Adipose tissue (tissue), 3 donors: ENCODE measurements around the gene HMGCS1. TPM values are rescaled to one million over a fixed set of nuclear protein-coding genes. Genes with fewer than 3 reads are reported as not detected.
"Not testable (repeated sequence)": the region's sequence is repeated elsewhere in the genome, so short reads cannot be mapped to it uniquely, and the experiment has no call there.

Experiments
- H3K27ac ChIP-seq: one replicate; pipeline ENCODE4 v1.5.1; 2013; ENCODE audit warnings: low read depth, low read length
- WGBS, 3 donors: extraction: QIAGEN DNeasy Blood & Tissue Kit; methylation state at CpG; one replicate each; pipeline ENCODE4 v1.1.7; 2013; 5-methylcytosine and 5-hydroxymethylcytosine counted together
- polyA plus RNA-seq, 3 donors: library from polyadenylated mRNA; stranded (reverse); fragments of 200-250 nt; gene quantifications; one replicate each; pipeline ENCODE4 v1.2.3, GENCODE V29; 2013
- donor health status: healthy with polysubstance abuse.
- donor health status: Bipolar disorder and iron deficiency.
- donor health status: healthy.

HMGCS1 gene
- polyA plus RNA-seq, 3 donors, result 15.5 to 33.7 (median 15.9) TPM

DNA sequence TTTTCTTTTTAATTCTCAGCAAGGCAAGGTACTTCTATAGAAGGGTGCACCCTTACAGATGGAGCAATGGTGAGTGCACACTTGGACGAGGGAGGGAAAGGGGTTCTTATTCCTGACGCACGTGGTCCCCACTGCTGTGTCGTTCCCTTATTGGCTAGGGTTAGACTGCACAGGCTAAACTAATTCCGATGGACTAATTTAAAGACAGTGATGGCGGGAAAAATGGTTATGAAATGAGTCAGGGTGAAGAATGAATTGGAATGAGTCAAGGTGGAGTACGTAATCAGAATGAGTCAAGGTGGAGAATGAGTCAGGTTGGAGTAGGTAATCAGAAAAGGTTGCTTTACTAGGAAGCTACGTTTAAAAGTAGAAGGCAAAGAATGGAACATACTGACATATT lies 2.1 kb upstream of the HMGCS1 start:
- WGBS, 3 donors, result 89 to 94% (median 93%) methylated on average over 8 of the region's 8 CpGs
- H3K27ac ChIP-seq, result no peak overlapping the region

DNA sequence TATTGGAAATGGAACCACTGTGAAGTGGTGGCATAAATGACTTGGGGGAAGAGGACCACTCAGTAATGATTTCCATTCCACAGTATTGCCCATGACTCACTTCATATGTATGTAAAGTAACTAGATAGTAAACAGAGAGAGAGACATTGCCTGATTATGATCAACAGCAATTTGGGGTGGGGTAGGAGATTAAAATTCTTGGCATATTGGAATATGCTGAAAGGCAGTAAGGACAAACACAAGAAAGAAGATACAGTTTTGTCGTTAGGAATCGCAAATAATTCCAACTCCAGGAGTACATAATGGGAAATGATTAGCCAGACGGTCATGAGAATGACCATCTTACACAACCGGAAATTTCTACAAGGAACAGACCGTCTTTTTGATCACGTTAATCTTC lies 1.5 kb upstream of the HMGCS1 start:
- 93 to 98% (median 96%) methylated on average over 6 of the region's 6 CpGs for WGBS, 3 donors

DNA sequence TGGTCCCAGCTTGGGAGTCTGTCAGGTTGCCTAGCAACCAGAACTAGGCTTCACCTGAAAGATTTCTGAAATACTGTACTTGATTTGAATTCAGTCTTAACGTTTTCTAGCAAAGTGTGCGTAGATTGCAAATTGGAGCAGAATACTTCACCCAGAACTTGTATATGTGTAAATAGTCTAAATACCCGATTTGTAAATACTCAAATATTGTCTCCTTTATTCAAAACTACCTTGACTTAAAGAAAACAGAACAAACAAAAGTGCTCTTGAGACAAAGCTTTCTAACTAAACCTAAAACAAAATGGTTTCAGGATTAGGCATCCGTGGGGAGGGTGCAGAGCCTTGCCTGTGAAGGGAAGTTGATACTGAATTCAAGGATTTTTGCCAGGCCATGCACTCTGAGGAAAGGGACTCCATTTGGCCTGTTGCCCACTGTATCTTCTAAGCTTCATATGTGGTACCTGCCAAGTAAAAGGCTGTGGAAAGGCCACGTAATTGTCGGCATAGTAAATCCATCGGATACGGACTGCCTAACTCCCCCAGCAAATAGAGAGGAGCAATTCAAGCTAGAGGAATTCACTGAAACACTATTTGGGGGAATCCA lies 744 bp upstream of the HMGCS1 start:
- H3K27ac ChIP-seq, result no peak overlapping the region
- WGBS, 3 donors, result 38 to 46% (median 42%) methylated on average over 8 of the region's 8 CpGs

More for the DNA sequence above, 1.5 kb upstream of the HMGCS1 start:
- no peak overlapping the region for H3K27ac ChIP-seq

DNA sequence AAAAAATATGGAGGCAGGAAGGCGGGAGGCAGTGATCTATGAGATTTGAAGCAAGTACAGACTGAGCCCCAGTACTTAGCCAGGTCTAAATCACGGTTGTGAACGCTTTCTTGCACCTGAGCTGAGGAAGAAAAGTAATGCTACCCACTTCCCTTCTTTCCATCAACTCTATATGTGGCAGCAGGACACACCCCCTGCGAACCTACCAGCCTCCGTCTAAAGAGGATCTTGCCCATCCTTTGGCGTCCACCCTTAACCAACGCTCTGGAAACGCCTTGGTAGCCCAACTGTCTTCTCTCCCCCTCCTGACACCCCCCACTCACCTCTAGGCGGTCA lies 545 bp downstream of the HMGCS1 start:
- no peak overlapping the region for H3K27ac ChIP-seq

DNA sequence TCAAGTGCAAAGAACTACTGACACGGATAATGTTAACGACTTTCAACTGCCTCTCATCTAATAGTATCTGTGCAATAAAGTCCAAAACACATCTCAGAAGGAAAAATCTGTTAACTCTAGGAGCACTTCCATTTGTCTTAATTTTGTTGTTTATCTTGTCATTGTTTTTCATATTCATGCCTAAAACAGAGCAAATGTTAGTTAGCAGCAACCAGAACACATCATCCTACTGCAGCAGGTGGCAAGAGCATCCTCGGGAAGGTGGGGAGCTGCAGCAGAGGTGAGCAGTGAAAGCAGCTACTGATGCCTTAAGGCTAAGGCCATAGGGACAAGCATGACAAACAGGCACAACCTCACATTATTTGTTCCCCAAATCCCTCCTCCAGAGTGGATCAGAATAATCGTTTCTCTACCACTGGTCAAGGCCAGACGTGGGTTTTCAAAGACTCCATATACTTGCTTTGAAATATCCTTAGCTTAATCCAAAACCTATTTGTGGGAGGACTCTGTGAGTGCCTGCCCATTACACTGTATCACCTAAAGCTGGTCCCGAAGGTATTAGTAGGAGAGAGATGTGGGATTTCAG lies 1.0 kb downstream of the HMGCS1 start:
- H3K27ac ChIP-seq, result no peak overlapping the region
- 20 to 43% (median 35%) methylated on average over 6 of the region's 6 CpGs for WGBS, 3 donors

More for the DNA sequence above, 545 bp downstream of the HMGCS1 start:
- 1 to 3% (median 2%) methylated on average over 9 of the region's 9 CpGs for WGBS, 3 donors

DNA sequence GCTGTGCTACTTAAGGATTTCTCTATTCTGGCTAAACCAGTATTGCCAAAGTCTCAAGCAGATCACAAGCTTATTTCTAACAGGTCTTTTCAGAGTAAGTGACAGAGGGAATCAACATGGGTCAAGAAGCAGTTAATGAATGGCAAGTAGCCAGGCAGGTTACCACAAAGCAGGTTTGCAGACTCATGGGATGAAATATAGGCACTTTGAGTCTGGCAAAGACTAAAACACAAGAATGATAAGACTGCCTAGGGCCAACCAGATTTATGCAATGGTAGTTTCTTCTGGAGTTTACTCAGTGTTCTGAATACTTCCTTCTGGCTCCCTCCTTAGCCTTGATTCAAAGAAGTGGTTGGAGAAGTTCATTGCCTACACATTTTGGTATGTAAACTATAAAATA lies 3.6 kb downstream of the HMGCS1 start:
- no peak overlapping the region for H3K27ac ChIP-seq

DNA sequence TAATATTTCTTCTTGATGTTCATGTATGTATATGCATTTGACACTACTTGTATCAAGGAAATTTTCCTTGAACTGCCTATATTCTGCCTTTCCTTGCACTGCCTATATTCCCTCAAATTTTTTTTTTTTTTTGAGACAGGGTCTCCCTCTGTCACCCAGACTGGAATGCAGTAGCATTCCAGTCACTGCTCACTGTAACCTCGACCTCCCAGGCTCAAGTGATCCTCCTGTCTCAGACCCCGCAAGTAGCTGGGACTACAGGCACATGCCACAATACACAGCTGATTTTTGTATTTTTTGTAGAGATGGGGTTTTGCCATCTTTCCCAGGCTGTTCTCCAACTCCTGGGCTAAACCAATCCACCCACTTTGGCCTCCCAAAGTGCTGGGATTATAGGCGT lies 4.1 kb downstream of the HMGCS1 start:
- 87 to 92% (median 87%) methylated on average over 3 of the region's 3 CpGs for WGBS, 3 donors

DNA sequence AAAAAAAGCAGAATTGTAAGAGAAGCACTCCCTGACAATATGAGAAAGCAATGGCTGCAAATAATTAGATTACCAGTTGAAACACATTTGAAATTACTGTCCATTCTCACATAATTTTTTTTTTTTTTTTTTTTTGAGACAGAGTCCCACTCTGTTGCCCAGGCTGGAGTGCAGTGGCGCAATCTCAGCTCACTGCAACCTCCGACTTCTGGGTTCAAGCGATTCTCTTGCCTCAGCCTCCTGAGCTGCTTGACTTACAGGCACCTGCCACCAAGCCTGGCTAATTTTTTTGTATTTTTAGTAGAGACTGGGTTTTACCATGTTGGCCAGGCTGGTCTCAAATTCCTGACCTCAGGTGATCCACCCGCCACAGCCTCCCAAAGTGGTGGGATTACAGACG lies 6.3 kb downstream of the HMGCS1 start:
- not testable (repeated sequence) for H3K27ac ChIP-seq
- 81 to 91% (median 84%) methylated on average over 5 of the region's 5 CpGs for WGBS, 3 donors

More for the DNA sequence above, 4.1 kb downstream of the HMGCS1 start:
- H3K27ac ChIP-seq, result no peak overlapping the region

DNA sequence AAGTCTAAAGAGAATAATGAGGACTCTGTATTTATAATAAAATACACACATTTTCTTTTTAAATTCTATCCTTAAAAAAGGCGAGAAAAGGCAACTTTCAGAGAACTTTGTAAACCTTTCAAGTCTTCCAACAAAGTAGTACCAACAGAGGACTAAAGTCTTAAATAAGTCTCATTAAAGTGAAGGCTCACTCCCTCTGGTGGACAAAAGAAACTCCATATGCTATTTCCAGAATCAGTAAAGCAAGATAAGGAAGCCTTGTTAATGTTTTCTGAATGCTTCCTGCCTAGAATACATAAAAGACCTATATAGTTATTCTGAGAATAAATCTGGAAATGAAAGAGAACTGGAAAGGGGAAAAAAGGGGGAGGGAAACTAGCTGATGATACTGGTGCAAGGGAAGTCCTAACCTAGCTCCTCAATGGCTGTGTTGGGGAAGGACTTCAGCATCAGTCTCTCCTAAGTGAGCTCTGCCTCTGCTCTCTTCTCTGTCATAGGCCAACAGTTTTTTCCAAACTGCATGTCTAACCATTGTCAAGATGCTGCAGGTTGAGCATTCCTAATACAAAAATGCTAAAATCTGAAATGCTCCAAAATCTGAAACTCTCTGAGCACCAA lies 7.2 kb downstream of the HMGCS1 start:
- 63 to 75% (median 67%) methylated on average over 1 of the region's 1 CpG for WGBS, 3 donors
- H3K27ac ChIP-seq, result no peak overlapping the region

DNA sequence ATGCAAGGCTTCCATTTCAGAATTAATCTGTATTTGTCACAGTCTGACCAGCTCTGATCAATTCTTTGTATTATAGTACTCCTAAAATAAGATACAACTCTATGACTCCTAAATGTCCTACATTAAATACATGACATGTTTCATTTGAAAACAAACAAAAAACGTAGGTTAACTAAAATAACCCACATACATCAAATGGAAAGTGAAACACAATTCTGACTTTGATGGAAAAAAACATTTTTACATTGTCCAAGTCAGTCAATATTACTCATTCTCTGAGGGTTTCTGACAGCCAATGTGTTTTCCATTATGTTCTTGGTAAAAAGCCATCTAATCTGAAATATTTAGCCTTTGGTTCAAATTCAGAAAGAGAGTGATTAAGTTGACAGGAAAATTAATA lies 8.7 kb downstream of the HMGCS1 start:
- 39 to 54% (median 52%) methylated on average over 1 of the region's 1 CpG for WGBS, 3 donors
- no peak overlapping the region for H3K27ac ChIP-seq

DNA sequence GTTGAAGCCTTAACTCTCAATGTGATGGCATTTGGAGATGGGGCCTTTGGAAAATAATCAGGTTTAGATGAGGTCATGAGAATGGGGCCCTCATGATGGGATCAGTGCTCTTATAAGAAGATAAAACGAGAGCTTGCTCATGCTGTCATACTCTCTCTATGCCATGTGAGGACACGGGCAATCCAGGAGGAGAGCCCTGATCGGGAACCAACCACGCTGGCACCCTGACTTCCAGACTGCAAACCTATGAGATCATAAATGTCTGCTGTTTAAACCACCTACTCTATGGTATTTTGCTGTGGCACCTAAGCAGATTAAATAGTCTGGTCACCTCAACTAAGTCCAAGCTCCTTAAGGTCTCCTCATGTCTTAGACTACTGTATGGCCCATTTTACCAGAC lies 10.0 kb downstream of the HMGCS1 start:
- no peak overlapping the region for H3K27ac ChIP-seq
- 92 to 96% (median 94%) methylated on average over 4 of the region's 4 CpGs for WGBS, 3 donors

DNA sequence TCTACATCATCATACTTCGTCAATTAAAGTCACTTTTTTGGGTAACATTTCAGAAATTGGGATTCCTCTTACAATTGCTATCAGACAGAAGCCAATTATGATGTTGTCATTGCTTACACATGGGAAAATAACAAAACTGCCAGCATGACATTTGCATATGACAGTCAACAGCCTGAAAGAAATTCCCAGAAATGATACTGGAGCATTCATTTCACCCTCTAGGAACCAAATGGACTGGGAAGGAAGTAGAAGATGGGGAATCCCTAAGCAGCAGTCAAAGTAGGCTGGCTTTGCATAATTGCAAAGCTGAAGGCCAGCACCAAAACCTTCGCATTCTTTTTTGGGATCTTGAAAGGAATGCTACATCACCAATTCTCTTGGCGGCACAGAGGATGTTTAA lies 10.7 kb downstream of the HMGCS1 start:
- WGBS, 3 donors, result 93 to 97% (median 94%) methylated on average over 3 of the region's 3 CpGs
- H3K27ac ChIP-seq, result no peak overlapping the region

DNA sequence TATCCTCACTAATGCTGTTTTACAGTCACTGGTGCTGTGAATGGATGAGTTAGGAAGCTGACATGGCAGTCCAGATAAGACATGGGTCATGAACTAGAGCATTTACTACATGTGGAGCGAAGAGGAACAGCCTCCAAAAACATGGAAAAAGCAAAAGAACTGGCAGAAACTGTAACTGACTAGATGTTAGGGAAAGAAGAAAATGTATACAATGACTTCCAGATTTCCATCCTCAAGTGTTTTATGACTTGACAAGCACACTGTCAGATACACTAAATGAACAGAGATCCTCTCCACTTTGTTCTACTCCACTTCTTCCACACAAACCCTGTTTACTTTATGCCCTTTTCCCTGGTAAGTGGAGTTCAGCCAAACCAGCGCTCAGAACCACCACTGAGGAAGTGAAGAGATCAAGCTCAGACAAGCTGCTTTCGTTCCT lies 11.5 kb downstream of the HMGCS1 start:
- H3K27ac ChIP-seq, result no peak overlapping the region
- WGBS, 3 donors, result 48 to 86% (median 69%) methylated on average over 3 of the region's 3 CpGs

DNA sequence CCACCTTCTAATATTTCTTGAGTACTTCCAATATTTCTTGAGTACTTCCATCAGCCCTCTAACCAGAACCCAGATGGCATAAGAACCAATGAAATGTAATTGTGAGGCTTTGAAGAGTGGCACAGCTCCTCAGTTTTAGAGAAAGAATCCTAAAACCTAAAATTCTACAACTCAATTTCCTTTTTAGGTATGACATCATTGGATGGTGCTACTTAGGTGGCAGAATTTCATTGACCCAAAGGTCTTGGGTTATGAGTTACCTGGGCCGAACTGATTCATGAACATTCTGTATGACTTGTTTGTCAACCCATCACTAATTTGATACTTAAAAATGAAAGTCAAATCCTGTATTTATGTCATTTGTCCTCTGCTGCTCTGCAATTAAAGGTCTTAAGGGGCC lies 13.1 kb downstream of the HMGCS1 start:
- H3K27ac ChIP-seq, result no peak overlapping the region
- WGBS, 3 donors, result 95 to 97% (median 96%) methylated on average over 1 of the region's 1 CpG

DNA sequence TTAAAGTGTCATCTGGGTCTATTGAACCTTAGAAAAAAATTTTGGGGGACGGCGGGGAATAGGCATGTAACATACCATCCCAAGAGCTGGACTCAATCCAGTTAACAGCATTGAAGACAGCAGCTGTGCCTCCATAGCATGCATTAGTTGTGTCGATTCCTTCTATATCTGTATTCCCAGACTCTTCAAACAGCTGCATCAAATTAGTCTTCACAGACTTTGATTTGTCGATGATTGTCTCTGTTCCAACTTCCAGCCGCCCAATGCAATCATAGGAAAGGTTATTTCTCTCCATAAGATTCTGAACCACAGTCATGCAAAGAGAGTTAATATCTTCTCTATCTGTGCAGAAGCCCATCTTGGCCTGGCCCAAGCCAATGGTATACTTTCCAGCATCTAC lies 14.8 kb downstream of the HMGCS1 start:
- WGBS, 3 donors, result 92 to 97% (median 96%) methylated on average over 5 of the region's 5 CpGs
- no peak overlapping the region for H3K27ac ChIP-seq

DNA sequence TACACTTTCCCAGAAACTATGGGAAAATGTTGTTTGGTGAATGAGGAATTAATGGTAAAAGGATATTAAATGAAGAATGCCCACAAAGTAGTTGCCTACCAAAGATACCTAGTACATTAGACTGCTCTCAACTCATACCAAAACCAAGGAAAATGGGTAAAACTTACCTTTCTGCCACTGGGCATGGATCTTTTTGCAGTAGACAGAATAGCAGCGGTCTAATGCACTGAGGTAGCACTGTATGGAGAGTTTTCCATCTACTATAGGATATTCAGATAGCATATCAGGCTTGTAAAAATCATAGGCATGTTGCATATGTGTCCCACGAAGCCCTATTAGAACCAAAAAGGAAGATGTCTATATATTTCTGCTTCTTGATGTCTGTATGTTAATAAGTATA lies 16.4 kb downstream of the HMGCS1 start:
- no peak overlapping the region for H3K27ac ChIP-seq
- 90 to 96% (median 94%) methylated on average over 2 of the region's 2 CpGs for WGBS, 3 donors

DNA sequence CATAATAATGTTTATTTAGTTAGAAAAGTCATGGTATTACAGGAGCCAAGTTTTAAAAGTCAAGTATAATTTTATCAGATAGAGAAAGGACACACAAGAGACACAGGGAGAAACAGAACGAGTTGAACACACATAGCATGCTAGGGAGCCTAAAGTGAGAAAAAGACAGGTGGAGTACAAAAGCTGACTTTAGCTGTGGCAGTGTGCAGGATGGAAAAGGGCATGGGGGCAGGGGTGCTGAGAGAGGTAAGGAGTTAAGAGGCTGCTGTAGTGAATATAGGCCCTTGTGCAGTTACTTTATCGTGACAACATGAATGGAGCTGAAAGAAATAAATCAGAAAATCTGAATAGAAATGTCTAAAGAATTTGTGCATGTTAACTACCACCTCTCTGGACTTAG lies 18.0 kb downstream of the HMGCS1 start:
- 69 to 91% (median 89%) methylated on average over 2 of the region's 2 CpGs for WGBS, 3 donors
- no peak overlapping the region for H3K27ac ChIP-seq

DNA sequence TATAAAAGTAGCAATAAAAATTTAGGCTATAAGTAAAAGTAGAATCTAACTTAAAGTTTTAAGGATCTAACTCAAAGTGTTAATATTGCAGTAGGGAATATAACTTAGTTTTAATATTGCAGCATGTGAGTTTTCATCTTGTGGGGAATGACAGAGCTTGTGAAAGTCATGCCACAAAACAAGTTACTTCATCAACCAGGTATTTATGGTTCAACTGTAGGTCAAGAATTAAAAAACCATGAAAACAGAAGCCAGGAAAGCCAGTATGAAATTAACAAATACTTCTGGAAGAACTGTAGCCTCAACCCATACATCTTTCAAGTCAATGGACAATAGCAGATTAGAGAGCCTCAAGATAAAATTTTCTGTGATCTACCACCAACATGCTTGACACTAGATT lies 19.0 kb downstream of the HMGCS1 start:
- no peak overlapping the region for H3K27ac ChIP-seq

DNA sequence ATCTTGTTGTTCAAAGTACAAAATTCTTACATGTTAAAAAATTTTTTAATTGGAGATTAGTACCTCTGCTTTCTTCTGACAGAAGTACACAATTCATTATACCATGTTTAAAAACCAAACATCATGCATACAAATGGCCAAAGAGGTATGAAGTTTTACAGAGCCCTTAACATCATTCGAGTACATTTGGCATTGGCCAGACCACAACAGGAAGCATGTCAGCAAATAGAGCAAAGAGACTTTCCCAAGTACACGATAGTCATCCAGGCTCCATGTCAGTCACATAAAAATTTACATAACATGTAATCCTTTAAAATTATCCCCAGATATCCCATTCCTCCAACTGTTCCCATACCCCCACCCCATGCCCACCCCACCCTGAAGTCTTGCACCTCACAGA lies 22.5 kb downstream of the HMGCS1 start:
- WGBS, 3 donors, result 45 to 79% (median 56%) methylated on average over 2 of the region's 2 CpGs

DNA sequence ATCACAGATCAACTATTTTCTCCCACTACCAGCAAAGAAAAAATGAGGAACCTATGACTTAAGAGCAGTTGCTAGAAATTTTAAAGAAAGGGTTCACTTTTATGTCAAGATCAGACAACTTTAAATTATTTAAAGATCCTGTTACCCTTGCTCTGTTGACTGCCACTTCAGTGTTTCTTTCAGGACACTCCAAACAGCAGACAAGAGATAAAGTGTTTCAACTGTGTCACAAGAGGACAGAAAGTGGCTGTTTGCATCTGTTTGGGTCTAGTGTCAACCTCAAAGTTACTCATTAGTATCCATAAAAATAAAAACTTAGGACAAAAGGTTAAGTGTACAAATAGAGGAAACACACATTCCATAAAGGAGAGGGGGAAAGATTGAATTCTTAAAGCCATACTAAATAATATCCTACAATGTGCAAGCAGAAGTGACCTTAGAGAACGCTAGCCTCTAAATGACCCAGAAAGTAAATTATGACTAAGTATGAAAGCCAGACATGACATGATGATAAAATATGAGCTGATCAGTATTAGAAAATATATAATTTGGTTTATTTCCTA lies 24.9 kb downstream of the HMGCS1 start:
- H3K27ac ChIP-seq, result no peak overlapping the region
- WGBS, 3 donors, result 92 to 97% (median 94%) methylated on average over 1 of the region's 1 CpG

More for the DNA sequence above, 22.5 kb downstream of the HMGCS1 start:
- H3K27ac ChIP-seq, result no peak overlapping the region
